Mesenchymal stem cell (in vitro differentiated cells and primary cell): ENCODE measurements around the gene PPP2R2D.

Experiments used
- DNase-seq: peaks from one replicate; pipeline ENCODE4 v3.0.0-alpha.2; 2013
- H2AFZ ChIP-seq: one replicate; pipeline ENCODE4 v1.6.1; 2013; ENCODE audit warnings: low read depth, mild to moderate bottlenecking, control low read depth, inconsistent platforms, low read length, moderate library complexity
- H2AK5ac ChIP-seq: 2 replicates; pipeline ENCODE4 v1.6.1; 2013; ENCODE audit warnings: low read length, moderate library complexity, mild to moderate bottlenecking, inconsistent platforms; ENCODE audit not compliant: severe bottlenecking
- H2BK120ac ChIP-seq: one replicate; pipeline ENCODE4 v1.6.1; 2013; ENCODE audit warnings: low read depth, mild to moderate bottlenecking, inconsistent platforms, low read length, moderate library complexity
- H2BK12ac ChIP-seq, 2 experiments: one replicate each; pipeline ENCODE4 v1.6.1; 2013; ENCODE audit warnings: inconsistent platforms in 2 of 2, low read length in 2 of 2, mild to moderate bottlenecking in 2 of 2, moderate library complexity in 2 of 2, control low read depth in 1 of 2
- H2BK15ac ChIP-seq: one replicate; pipeline ENCODE4 v1.6.1; 2013; ENCODE audit warnings: mild to moderate bottlenecking, low read depth, inconsistent platforms; ENCODE audit not compliant: poor library complexity, severe bottlenecking
- H2BK5ac ChIP-seq: 2 replicates; pipeline ENCODE4 v1.6.1; 2013; ENCODE audit warnings: low read depth, mild to moderate bottlenecking, low read length, control low read depth, inconsistent platforms; ENCODE audit not compliant: poor library complexity, severe bottlenecking
- H3K14ac ChIP-seq, 2 experiments: one replicate each; pipeline ENCODE4 v1.6.1; 2013; ENCODE audit warnings: inconsistent platforms in 2 of 2, low read length in 2 of 2, control low read depth in 1 of 2, mild to moderate bottlenecking in 1 of 2, moderate library complexity in 1 of 2
- H3K18ac ChIP-seq, 2 experiments: one replicate each; pipeline ENCODE4 v1.6.1; 2013; ENCODE audit warnings: inconsistent platforms in 2 of 2, low read length in 2 of 2, control low read depth in 1 of 2, low read depth in 1 of 2, mild to moderate bottlenecking in 1 of 2
- H3K23ac ChIP-seq, 2 experiments: one replicate each; pipeline ENCODE4 v1.6.1; 2013; ENCODE audit warnings: inconsistent platforms in 2 of 2, low read length in 2 of 2, mild to moderate bottlenecking in 2 of 2, moderate library complexity in 2 of 2, control low read depth in 1 of 2
- H3K27ac ChIP-seq: 2 replicates; pipeline ENCODE4 v1.5.1; 2013; ENCODE audit warnings: mild to moderate bottlenecking, moderate library complexity, low read length, control low read depth, inconsistent platforms; ENCODE audit not compliant: poor library complexity, severe bottlenecking
- H3K27me3 ChIP-seq, 2 experiments: 2 replicates each; pipeline versions ENCODE4 v1.6.1 to v1.7.0; 2013; ENCODE audit warnings: low read length in 2 of 2, mild to moderate bottlenecking in 2 of 2, moderate library complexity in 2 of 2, control low read depth in 1 of 2, inconsistent platforms in 1 of 2; ENCODE audit not compliant: control insufficient read depth in 1 of 2, insufficient read depth in 1 of 2
- H3K36me3 ChIP-seq, 2 experiments: 2 replicates each; pipeline versions ENCODE4 v1.6.1 to v1.7.0; 2013; ENCODE audit warnings: low read length in 2 of 2, control low read depth in 1 of 2, inconsistent platforms in 1 of 2, low read depth in 1 of 2, mild to moderate bottlenecking in 1 of 2; ENCODE audit not compliant: insufficient read depth in 2 of 2, control insufficient read depth in 1 of 2
- H3K4ac ChIP-seq, 2 experiments: one replicate each; pipeline ENCODE4 v1.6.1; 2013; ENCODE audit warnings: inconsistent platforms in 2 of 2, low read length in 2 of 2, mild to moderate bottlenecking in 2 of 2, moderate library complexity in 2 of 2, control low read depth in 1 of 2, low read depth in 1 of 2
- H3K4me1 ChIP-seq: 2 replicates; pipeline ENCODE4 v1.6.1; 2013; ENCODE audit warnings: low read depth, low read length, control low read depth; ENCODE audit not compliant: control insufficient read depth, insufficient read depth
- H3K4me2 ChIP-seq: 2 replicates; pipeline ENCODE4 v1.6.1; 2013; ENCODE audit warnings: low read length, mild to moderate bottlenecking, inconsistent platforms; ENCODE audit not compliant: poor library complexity, severe bottlenecking
- H3K4me3 ChIP-seq, 2 experiments: 2 replicates each; pipeline versions ENCODE4 v1.5.1 to v1.7.0; 2013; ENCODE audit warnings: low read length in 2 of 2, mild to moderate bottlenecking in 2 of 2, control low read depth in 1 of 2, low read depth in 1 of 2; ENCODE audit not compliant: insufficient read depth in 1 of 2
- H3K79me1 ChIP-seq: replicated peaks from 2 replicates; pipeline ENCODE4 v1.6.1; 2013; ENCODE audit warnings: mild to moderate bottlenecking, control low read depth, low read length, inconsistent platforms; ENCODE audit not compliant: poor library complexity, severe bottlenecking
- H3K9ac ChIP-seq: 2 replicates; pipeline ENCODE4 v1.7.0; 2013; ENCODE audit warnings: mild to moderate bottlenecking, low read length, moderate library complexity
- H3K9me3 ChIP-seq: 2 replicates; pipeline ENCODE4 v1.7.0; 2013; ENCODE audit warnings: mild to moderate bottlenecking, low read length; ENCODE audit not compliant: control insufficient read depth
- H4K8ac ChIP-seq: one replicate; pipeline ENCODE4 v1.6.1; 2013; ENCODE audit warnings: inconsistent platforms, mild to moderate bottlenecking, low read length, moderate library complexity
- H4K91ac ChIP-seq: one replicate; pipeline ENCODE4 v1.6.1; 2013; ENCODE audit warnings: mild to moderate bottlenecking, low read length, inconsistent platforms
- WGBS: methylation state at CpG from one replicate; pipeline ENCODE4 v1.1.7; 2013; ENCODE audit warnings: mixed read lengths; 5-methylcytosine and 5-hydroxymethylcytosine counted together

Gene PPP2R2D

DNA sequence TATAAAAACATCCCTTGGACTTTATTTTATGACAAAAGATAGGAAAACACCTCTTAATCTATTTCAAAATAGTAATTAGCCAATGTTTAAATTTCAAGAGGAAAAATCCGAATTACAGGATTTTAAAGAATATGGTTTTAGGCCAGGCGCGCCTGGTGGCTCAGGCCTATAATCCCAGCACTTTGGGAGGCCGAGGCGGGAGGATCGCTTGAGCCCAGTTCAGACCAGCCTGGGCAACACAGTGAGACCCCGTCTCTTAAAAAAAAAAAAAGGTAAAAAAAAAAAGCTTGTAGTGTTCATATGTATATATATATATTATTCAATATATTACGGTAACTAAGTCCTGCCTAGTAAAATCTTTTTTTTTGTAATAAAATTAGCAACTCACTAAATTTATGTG is 79.5 kb downstream of the PPP2R2D start:
- Histone ChIP-seq H2BK15ac (no peak overlapping the region), H3K9ac (peak overlapping the region; percentile 92), H2AK5ac (no peak overlapping the region), H2BK120ac (no peak overlapping the region), H3K4me1 (peaks cover 33% of the 10 kb centered on the region), H4K8ac (no peak overlapping the region), H3K4ac (no peak overlapping the region), H3K4me3 (peak overlapping the region in 1 of 2 experiments; percentile 98), H3K36me3 (no peaks in the 10 kb centered on the region), H4K91ac (no peak overlapping the region), H3K27me3 (no peaks in the 10 kb centered on the region), H3K4me2 (peak overlapping the region; percentile 51), H3K23ac (no peak overlapping the region), H2AFZ (no peak overlapping the region), H3K14ac (no peak overlapping the region), H3K27ac (no peak overlapping the region), H3K79me1 (peaks cover 14% of the 10 kb centered on the region), H3K18ac (no peak overlapping the region), H2BK5ac (no peak overlapping the region), H2BK12ac (no peak overlapping the region), H3K9me3 (no peaks in the 10 kb centered on the region)
- DNase-seq: no peak
- 84% methylated on average over 5 of the region's 8 CpGs for WGBS

DNA sequence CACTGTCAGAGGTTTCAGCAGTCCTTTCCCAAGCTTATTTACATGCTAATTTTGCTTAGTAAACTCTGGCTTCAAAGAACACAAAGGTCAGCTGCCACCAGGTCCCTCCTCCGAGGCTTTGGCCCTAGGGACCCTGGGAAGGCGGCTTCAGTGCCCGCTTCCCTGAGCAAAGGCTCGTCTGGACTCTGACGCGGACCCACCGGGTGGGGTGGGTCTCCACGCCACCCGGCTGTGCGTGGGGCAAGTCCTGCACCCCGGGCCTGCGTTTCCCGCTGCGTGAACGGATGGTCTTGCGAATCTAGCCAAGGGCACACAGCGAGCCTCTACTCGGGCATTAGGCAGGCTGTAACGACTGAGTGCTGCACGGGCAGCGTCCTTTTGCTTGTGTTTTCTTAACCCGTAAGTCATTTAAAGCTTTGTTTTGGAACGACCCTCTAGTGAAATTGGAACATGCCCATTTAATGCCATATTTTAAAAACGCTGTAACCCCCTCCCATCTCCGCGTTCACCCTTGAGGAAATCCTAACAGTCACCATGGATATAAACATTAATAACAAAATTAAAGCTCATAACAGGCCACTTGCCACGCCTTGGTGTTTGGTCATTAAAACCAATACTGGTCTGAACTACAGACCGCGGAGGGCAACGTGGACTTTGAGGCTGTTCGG is 80.1 kb downstream of the PPP2R2D start:
- peak; percentile 38 for DNase-seq
- Histone ChIP-seq H3K79me1 (peaks cover 12% of the 10 kb centered on the region), H3K4ac (peak overlapping the region; percentile 25 to 47), H3K27ac (no peak overlapping the region), H3K18ac (peak overlapping the region in 1 of 2 experiments; percentile 92), H4K91ac (no peak overlapping the region), H3K4me1 (peaks cover 33% of the 10 kb centered on the region), H2BK12ac (peak overlapping the region in 1 of 2 experiments; percentile 85), H2BK15ac (no peak overlapping the region), H3K9ac (peak overlapping the region; percentile 92), H2BK5ac (no peak overlapping the region), H3K23ac (peak overlapping the region in 1 of 2 experiments; percentile 9), H4K8ac (no peak overlapping the region), H3K4me3 (peak overlapping the region; percentile 92 to 98), H2AK5ac (no peak overlapping the region), H3K27me3 (no peaks in the 10 kb centered on the region), H3K14ac (peak overlapping the region; percentile 78 to 81), H3K36me3 (no peaks in the 10 kb centered on the region), H2BK120ac (no peak overlapping the region), H2AFZ (no peak overlapping the region), H3K4me2 (peak overlapping the region; percentile 54), H3K9me3 (no peaks in the 10 kb centered on the region)
- WGBS: 4% methylated on average over 31 of the region's 31 CpGs

DNA sequence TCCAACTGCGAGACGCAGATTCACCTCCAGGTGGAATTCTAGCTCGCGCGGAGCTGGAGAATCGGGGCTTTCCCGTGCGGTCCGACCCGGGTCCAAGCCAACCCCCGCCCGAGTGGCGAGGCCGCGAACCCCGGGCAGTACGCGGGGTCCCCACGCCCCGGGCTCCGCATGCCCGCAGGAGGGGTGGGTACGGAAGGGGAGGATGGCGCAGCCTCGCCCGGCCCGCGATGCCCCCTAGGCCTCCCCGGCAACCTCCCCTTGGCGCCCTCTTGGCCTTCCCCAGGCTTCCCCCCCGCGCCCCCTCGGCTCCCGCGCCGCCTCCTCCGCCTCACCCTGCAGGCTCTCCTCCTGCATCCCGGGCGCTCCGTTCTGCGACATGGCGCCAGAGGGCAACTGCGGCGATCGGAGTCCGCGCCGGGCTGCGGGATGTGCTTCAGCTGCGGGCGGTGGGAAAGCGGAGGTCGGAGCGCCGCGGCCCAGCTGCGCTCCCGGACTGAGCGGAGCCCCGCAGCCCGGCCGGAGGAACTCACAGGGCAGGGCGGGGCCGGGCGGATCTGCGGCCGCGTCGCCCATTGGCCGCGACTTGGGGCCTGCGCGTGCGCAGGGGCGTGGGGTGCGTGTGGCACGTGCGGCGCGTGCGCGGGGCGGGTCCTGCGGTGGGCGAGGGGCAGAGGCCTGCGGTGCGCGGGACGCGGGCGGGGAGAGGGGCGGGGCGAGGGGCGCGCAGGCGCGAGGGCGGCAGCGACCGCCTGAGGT is 80.8 kb downstream of the PPP2R2D start, which contains the start of gene BNIP3:
BNIP3 (minus strand) TSS at position 495 of the 756 bp plus-strand sequence; CDS start at position 378, 117 bp downstream.
- peak within 1 kb of the TSS; percentile 92 for H3K9ac ChIP-seq
- H2BK5ac ChIP-seq: peak within 1 kb of the TSS; percentile 69
- no peak within 1 kb of the TSS for H3K27ac ChIP-seq
- H3K27me3 ChIP-seq: no peaks in the 10 kb centered on the region
- no peaks in the 10 kb centered on the region for H3K9me3 ChIP-seq
- H3K4me3 ChIP-seq: peak within 1 kb of the TSS; percentile 92 to 98
- peak; percentile 90 for DNase-seq
- peak within 1 kb of the TSS; percentile 71 to 89 for H3K4ac ChIP-seq
- H3K14ac ChIP-seq: peak within 1 kb of the TSS; percentile 88 to 98
- peak within 1 kb of the TSS; percentile 88 for H2AFZ ChIP-seq
- H2BK120ac ChIP-seq: peak within 1 kb of the TSS; percentile 90
- 0% methylated on average over 57 of the region's 100 CpGs for WGBS
- H4K91ac ChIP-seq: peak within 1 kb of the TSS; percentile 92
- H4K8ac ChIP-seq: peak within 1 kb of the TSS; percentile 98
- no peak within 1 kb of the TSS for H2AK5ac ChIP-seq
- peaks cover 10% of the 10 kb centered on the region for H3K79me1 ChIP-seq
- H3K4me1 ChIP-seq: peaks cover 32% of the 10 kb centered on the region
- H3K4me2 ChIP-seq: peak within 1 kb of the TSS; percentile 93
- H3K18ac ChIP-seq: peak within 1 kb of the TSS; percentile 96 to 98
- peak within 1 kb of the TSS in 1 of 2 experiments; percentile 85 for H3K23ac ChIP-seq
- peak within 1 kb of the TSS; percentile 79 for H2BK15ac ChIP-seq
- H2BK12ac ChIP-seq: peak within 1 kb of the TSS; percentile 47 to 85
- no peaks in the 10 kb centered on the region for H3K36me3 ChIP-seq

DNA sequence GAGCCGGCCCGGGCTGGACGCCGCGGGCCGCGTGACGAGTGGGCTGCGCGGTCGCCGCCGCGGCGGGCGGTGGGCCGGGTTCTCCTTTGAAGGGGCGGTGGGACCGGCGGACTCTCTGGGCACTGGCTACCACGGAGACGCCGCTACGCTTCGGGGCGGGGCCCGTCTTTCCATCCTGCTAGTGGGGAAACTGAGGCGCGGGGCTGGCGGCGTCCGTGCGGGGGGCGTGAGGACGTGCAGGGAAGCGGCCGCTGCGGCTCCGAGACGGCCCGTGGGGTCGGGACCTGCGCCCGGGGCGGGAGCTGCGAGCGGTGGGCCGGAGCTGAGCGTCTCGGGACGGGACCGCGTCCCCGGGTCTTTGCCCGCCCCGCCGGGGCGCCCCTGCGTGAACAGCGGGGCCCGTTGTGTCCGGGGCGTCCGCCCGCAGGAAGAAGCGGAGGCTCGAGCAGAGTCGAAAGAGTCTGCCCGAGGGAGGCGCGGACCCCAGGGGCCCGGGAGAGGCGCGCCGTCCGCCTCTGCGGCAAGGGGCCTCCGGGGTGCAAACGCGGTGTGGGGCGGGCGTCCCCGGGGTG is 81.5 kb downstream of the PPP2R2D start:
- peak overlapping the region; percentile 96 to 98 for H3K18ac ChIP-seq
- peak overlapping the region; percentile 79 for H2BK15ac ChIP-seq
- H2BK12ac ChIP-seq: peak overlapping the region; percentile 47 to 83
- H3K27me3 ChIP-seq: no peaks in the 10 kb centered on the region
- H3K79me1 ChIP-seq: peaks cover 10% of the 10 kb centered on the region
- H4K8ac ChIP-seq: peak overlapping the region; percentile 98
- H3K27ac ChIP-seq: no peak overlapping the region
- H3K14ac ChIP-seq: peak overlapping the region; percentile 88 to 98
- peak overlapping the region; percentile 90 for H2BK120ac ChIP-seq
- peak overlapping the region; percentile 92 for H4K91ac ChIP-seq
- peaks cover 29% of the 10 kb centered on the region for H3K4me1 ChIP-seq
- peak overlapping the region; percentile 69 for H2BK5ac ChIP-seq
- no peaks in the 10 kb centered on the region for H3K36me3 ChIP-seq
- H3K23ac ChIP-seq: peak overlapping the region in 1 of 2 experiments; percentile 85
- H3K9ac ChIP-seq: peak overlapping the region; percentile 92
- H3K9me3 ChIP-seq: no peaks in the 10 kb centered on the region
- no peak overlapping the region for H2AK5ac ChIP-seq
- H3K4ac ChIP-seq: peak overlapping the region; percentile 71 to 89
- WGBS: 8% methylated on average over 60 of the region's 83 CpGs
- peak overlapping the region; percentile 78 to 92 for H3K4me3 ChIP-seq
- peak overlapping the region; percentile 93 for H3K4me2 ChIP-seq
- DNase-seq: no peak
- H2AFZ ChIP-seq: peak overlapping the region; percentile 88
